Measurements from ENCODE around the gene AHRR.
"Not testable (repeated sequence)": the region's sequence is repeated elsewhere in the genome, so short reads cannot be mapped to it uniquely, and the experiment has no call there.

Gene AHRR

DNA sequence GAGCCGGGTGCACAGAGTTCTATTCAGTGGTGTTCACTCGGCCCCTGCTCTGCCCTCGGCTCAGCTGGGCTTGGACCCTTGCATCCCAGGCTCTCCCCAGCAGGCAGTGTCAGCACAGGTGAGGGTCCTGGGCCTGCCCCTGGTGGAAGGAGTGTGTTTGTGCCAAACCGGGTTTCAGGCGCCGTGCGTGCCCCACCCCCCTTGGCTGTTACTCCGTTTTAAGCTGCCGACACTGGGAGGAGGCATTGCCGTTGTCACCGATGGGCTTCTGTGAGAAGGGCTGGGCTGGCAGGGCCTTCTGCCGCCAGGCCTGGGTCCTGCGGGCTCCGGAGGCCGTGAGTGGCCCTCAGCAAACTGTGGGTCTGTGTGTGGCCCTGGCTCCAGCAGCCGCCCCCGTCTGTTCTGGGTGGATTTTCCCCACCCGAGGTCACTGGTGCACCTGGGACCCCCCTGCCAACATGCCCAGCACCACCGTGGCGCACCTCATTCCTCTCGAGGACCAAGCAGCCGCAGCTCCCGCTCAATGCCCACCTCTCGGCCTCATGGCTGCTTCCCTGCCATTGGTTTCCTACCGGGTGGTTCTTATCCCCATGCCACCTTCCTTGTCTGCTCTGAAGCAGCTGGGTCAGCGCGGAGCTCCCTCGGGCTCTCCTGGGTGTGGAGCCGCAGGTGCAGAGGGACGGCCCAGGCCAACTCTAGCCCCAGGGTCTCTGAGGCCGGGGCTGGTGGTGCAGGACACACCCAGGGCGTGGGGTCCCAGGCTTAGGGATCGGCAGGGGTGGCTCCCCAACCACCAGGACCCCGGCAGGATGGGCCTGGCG is 77.2 kb downstream of the AHRR start:
- peak; percentile 14 to 76 (median 60) for DNase-seq

DNA sequence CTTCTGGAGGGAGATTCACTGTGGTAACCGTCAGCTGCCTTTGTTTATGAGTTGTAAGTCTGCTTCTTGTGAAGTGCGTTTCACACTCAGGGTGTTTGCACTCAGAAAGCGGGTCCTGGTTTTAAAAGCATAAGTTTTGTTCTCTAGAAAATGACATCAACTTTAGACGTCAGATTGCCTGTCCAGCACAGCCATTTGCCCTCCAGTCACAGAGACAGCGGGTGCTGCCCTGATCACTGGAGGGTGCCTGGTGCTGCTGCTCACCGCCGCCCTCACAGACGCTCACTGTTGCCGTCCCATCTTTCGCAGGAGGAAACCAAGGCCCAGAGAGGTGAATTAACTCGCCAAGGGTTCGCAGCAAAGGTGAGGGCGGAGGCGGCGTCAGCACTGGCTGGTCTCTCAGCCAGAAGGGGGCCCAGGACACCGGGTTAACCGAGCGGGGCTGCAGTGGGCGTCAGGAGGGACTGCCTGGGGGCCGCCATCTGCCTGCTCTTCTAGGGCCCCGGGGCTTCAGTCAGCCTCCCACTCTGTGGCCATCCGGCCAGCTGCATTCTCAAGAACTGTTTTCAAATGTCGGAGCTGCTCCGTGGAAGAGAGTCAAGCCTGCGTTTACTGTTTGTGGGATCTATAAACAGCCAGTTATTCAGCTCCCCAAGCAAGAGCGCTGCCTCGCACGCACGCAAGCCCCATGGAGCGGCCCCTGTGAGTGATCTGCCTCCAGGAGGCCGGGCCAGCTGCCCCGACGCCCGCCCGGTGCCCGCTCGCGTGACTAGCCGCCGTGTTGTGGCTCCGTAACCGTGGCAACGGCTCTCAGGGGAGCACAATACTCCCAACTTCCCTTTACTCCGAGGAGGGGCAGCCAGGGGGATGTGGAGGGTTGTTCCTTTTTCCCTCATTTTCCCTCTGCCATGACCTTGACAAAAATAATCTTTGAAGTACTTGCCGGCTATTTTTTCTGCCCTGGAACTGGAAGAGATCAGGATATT is 78.1 kb downstream of the AHRR start:
- peak; percentile 98 to 99 (median 98) for DNase-seq

DNA sequence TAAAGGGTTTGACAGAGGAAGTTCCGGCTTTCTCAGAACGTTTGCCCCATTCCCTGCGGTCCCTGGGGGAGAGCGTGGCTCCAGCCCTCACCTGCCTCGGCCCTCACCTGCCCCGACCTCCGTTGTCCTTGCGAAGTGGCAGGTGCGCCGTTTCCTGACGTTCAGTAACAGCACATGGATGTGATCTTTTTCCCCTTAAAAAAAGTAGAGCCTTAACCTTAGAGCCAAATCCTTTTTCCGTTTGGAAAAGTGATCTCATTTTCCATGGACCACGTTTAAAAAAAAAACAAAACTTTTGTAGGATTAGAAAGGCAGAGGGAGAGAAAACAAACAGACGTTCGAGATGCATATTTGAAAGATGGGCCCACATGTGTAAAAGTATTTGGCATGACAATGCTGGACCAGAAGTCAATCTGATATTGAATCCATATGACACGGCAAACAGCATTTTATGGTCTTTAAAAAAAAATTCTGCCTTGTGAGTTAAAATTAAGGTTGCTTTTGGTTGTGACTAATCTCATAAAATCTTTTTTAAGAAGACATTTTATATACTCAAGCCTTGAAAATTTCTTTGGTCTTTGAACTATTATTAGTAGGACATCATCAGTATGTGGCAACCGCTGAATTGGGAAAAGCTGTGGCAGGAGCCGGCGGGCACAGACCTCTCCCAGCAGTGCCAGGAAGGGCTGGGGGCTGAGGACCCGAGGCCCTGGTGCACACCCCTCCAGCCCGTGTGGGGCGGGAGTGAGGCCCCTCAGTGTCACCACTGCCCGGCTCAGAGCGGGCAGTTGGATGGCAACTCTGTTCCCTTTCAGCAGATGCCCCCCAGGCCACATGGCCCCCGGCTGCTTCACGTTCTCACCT is 79.0 kb downstream of the AHRR start:
- peak in 1 of 3 experiments; percentile 99 for DNase-seq

DNA sequence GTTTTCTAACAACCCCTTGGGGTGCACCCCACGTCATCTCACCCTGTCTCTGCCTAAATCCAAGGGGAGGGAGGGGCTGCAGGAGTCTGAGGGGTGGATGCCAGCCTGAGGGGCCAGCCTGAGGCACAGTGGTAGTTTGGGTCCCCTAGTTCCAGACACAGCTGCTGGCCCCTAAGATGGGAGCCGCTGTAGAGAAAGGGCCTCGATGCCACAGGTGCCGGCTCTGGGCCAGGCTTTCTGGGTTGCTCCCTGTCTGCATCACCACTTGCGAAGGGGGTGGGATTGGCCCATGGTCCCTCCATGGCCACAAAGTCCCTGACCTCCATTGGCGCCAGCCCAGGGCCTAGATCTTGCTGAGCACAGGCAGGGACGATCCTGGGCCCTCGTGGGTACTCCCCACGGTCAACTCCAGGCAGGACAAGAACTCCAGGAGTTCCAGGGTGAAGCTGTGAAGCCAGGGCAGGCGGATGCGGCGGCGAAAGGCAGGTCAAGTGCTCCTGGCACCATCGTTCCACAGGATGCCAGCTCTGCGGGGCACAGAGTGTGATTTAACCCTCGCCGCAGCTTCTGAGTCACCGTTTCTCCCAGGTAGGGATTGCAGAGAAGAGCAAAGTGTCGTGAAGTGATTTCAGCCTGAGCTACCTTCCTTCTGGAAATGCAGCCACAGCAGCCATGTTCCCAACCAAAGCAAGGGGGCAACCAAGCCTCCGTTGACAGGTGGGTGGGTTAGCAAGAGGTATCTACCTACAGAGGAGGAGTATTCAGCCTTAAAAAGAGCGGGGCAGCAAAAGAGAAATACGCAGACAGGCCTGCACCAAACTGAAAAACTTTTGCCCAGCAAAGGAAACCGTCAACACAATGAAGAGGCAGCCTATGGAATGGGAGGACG is 79.9 kb downstream of the AHRR start:
- DNase-seq: no peak

DNA sequence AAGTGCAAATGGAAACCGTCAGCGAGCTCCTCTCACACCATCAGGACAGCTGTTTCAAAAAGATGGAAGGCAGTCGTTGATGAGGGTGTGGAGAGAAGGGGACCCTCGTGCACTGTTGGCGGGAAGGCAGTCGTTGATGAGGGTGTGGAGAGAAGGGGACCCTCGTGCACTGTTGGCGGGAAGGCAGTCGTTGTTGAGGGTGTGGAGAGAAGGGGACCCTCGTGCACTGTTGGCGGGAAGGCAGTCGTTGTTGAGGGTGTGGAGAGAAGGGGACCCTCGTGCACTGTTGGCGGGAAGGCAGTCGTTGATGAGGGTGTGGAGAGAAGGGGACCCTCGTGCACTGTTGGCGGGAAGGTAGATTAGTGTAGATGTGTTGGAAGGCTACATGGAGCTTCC is 80.7 kb downstream of the AHRR start:
- DNase-seq: not testable (repeated sequence)

DNA sequence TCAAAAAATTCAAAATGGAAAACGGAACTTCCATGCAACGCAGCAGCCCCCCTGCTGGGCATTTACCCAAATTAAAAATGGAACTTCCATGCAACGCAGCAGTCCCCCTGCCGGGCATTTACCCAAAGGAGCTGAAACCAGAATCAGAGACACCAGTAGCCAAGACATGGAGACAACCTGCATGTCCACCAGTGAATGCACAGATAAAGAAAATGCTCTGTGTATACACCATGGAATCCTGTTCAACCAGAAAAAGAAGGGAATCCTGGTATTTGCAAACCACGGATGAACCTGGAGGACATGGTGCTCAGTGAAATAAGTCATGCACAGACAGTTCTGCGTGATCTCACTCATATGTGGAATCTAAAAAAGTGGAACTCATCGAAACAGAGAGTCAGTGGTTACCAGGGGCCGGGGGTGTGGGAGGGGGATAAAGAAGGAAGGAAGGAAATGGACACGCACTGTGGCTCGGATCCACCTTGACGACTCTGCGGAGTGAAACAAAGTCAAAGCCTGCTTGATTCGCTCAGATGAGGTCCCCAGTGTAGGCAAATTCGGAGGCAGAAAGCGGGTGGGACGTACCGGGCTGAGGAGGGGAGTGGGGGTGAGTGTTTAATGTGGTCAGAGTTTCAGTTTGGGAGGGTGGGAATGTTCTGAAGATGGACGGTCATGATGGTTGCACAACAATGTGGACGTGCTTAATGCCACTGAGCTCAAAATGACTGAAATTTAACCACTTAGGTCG is 81.3 kb downstream of the AHRR start:
- no peak for DNase-seq

DNA sequence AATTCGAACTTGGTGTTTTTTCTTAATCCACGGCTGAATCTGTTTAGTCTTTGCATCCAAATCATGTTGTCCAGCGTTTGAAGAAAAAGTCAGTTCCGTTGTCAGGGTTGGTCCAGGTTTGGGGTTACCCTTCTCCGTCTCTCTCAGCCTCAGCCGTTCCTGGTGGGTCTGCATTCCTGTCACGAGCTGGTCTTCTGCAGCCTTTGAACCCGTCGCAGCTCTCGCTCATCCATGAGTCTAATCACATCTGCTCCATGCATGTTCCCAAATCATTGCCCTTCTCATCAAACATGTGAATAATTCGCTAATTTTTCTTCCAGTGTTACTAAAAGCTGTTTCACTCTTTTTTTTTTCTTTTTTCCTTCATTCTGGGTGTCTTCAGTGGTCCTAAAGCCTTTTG is 82.5 kb downstream of the AHRR start:
- no peak for DNase-seq

DNA sequence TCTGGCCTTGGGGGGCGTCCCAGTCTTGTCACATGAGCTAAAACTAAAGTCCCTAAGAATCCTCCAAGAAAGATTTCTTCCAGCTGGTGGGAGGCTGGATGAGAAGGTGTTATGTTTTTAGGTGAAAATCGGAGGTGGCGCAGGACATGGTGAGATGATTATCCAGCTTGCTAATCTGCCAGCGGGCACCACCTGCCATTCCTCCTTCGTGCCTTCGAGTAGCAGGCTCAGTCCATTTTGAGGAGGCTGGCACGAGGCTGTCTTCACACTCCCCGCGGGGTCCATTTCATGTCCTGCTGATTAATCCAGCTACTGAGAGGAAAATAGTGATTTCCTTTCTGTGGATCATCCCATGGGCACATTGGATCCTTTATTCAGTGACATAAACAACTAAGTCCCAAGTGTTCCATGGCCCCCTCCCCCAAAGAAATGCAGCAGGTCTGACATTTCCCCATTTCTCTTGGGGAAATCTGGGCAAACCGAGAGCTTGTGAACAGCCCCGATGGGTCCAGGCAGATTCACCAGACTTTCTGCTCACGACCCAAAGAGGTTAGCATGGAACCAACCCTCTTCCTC is 83.2 kb downstream of the AHRR start:
- DNase-seq: no peak

DNA sequence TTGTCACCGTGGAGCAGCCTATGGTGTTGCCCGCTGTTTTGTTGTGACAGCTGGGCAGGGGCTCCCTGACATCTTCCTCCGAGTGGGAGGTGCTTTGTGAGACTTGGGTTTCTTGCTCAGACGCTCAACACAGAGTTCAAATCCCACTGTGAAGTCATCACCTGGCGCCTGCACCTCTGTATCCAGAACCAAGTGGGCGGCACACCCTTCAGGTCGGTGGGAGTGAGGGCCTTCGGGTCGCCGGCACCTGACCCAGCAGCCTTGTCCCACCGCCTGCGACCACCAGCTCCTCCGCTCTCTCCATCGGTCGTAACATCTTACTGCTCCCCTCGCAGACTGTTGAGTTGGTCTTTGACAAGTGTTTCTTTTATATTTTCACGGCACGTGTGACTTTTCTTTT is 83.9 kb downstream of the AHRR start:
- DNase-seq: no peak

DNA sequence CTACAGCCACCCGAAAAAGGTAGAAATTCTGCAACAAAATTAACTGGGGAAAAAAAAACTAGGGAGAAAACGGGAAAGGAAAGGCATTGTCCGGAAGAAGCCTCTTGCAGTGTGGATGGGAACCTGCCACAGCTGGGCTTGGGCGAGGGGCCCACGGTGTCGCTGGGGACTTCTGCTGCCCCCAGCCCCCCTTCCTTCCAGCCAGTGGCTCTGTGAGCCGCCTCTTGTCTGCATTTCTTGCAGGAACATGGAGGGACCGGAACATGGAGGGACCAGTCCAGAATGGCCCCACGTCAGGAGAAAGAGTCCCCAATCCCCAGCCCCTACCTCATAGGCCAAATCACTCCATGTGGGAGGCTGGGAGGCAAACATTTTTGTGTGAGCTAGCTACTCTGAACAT is 84.5 kb downstream of the AHRR start:
- DNase-seq: no peak

DNA sequence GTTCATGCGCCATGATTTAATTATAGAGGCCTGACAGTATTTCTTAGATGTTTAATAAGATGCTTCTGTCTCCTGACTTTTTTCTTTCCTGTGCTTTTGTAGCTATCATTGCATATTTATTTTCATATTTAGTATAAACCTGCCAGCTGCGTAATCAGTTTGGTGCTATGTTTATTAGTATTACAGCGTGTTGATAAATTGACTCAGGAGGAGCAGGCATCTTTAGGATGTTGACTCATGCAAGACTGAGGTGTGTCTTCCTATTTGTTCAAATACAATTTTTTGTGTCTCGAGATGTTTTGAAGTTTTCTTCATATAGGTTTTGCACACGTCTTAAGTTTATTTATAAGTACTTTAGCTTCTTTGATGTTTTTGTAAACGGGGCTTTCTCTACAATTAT is 85.5 kb downstream of the AHRR start:
- peak in 1 of 3 experiments; percentile 48 for DNase-seq

DNA sequence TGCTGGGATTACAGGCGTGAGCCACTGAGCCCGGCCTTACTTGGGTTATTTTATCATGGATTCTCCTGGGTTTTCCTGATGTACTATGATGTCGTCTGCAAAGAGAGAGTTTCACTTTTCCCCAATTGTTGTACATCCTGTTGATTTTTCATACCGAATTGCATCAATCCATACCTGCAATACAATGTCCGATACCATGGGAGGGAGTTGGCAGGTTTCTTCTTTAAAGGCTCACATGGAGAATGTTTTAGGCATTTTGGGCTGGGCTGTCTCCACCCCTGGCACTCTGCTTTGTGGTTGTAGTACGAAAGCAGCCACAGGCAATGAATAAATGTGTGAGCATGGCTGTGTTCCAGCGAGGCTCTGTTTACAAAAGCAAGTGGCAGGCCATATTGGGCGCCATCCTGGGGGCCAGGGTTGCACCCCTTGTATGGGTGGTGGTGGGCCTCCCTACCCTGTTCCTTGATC is 86.3 kb downstream of the AHRR start:
- DNase-seq: no peak

DNA sequence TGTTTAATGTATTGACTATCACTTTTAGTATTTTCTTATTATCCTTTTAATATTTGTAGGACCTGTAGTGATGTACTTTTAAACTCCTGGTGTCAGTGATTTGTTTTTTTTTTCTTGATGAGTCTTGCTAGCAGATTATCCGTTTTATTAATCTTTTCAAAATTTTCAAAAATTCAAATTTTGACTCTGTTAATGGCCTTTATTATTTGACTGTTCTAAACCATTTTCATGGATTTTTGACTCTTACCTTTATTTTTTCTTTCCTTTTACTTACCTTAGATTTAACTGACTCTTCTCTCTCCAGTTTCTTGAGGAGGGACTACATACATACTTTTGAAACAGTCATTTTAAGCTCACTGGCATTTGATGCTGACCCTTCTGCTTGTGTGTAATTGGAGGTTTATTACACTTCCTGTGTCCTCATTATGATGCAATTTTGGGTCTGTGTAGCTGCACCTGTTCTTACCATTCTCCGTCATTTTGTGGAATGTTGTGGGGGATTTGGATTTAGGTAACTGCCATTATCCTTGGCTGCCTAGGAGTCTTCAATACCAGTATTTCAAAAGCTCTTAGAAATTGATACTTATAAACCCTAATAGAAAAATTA is 89.5 kb downstream of the AHRR start:
- peak in 1 of 3 experiments; percentile 18 for DNase-seq

DNA sequence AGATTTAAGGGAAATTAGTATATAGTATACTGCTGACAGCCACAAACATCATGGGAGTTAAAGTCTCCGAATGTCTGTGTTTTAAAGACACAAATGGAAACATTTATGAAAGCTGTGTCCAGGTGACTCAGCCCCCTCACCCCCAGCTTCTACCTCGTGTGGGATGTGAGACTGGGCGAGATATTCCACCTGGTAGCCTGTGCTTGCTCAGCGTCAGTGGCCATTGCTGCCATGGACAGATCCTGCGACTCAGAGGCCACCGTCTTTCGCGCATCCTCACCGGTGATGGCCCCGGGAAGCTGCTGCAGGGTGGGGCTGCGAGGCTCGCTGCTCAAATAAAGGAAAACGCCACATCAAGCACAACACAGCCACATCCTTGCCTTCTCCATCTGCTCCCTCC is 90.2 kb downstream of the AHRR start:
- DNase-seq: peak in 1 of 3 experiments; percentile 27

DNA sequence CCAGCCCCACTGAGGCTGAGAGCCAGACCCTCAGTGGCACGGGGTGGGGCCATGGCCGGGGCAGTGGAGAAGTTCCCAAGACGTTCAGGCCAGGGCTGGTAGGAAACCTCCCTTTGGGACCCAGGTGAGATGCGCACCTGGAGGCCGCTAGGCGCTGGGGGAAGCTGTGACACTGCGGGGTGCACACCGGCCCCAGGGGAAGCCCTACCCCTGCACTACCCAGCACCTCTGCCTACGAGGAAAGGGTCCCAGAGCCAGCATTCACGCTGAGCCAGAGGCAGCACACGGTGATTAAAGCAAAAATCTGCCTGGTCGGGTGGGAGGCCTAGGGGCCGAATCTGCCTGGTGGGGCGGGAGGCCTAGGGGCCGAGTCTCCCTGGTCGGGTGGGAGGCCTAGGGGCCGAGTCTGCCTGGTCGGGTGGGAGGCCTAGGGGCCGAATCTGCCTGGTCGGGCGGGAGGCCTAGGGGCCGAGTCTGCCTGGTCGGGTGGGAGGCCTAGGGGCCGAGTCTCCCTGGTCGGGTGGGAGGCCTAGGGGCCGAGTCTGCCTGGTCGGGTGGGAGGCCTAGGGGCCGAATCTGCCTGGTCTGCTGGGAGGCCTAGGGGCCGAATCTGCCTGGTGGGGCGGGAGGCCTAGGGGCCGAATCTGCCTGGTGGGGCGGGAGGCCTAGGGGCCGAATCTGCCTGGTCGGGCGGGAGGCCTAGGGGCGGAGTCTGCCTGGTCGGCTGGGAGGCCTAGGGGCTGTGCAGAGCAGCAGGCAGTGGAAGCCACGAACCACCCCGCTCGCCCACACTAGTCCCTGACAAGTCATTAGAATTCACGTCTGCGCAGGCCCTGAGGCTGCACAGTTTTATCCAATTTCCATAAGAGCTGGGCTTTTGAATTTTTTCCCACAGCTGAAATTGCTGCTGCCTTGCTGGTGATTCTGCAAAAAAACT is 93.7 kb downstream of the AHRR start:
- not testable (repeated sequence) for DNase-seq

DNA sequence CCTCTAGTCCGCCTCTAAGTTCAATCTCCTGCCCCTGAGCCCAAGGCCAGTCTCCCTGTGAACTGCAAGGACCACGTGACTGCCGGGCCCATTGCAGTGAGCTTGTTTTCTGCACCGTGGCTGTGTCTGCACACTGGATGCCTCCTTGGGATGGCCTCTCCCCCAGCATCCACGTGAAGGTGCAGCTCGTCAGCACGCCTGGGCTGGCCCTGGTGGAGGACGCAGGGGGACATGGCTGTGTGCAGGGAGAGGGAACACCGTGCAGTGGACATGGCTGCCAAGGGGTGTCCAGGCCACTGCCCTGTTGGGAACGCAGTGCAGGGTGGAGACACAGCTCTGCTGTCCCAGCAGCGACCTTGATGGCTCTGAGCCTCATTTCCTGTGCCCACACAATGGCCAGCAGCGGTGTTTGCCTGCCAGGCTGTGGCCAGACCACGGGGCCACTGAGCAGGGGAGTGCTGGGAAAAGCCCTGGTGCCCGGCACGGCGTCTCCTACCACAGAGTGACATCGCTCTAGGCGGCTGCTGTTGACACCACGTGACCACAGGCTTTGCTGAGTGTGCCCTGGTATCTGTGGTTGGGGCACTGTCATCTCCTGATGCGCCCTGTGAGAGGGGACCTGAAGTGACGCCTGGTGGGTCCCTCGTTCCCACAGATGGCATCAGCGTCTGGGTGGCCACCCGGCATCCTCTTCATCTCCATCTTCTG is 94.6 kb downstream of the AHRR start:
- DNase-seq: no peak

DNA sequence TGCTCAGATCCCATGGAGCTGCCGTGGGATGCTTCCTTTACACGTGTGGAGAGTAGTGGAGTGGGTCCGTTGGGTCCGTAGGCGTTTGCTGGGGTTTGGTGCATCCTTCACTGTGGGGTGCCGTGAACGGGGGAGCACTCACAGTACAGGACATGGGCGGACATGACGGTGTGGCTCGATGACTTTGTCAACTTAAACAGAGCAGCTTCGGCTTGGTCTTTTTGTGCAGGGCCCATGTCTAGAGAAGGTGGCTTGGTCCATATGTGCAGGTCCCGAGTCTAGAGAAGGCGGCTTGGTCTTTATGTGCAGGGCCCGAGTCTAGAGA is 95.1 kb downstream of the AHRR start:
- no peak for DNase-seq
